ENCODE measurements around the gene GHRH. TPM values are rescaled to one million over a fixed set of nuclear protein-coding genes. Genes with fewer than 3 reads are reported as not detected.
A peak's percentile ranks its signal among the peaks of the same experiment; 100 is the strongest.

Gene GHRH
- total RNA-seq, 2 experiments from 2014 or later: not detected

- no peak for DNase-seq
- peaks cover 14% of the 10 kb centered on the region for H3K4me1 ChIP-seq (ENCODE audit: insufficient read depth, low read length)
- H3K36me3 Mint-ChIP-seq (ENCODE audit: low read depth): peaks cover 53% of the 10 kb centered on the region
- no peaks in the 10 kb centered on the region for H3K9me3 Mint-ChIP-seq
- no peak for TF ChIP-seq CTCF (IDR thresholded peaks at IDR 0.05)
- ATAC-seq (ENCODE audit: poor library complexity): no peak
- peaks cover 19% of the 10 kb centered on the region for H3K36me3 ChIP-seq (ENCODE audit: insufficient read depth, low read length)
- peaks cover 62% of the 10 kb centered on the region for H3K4me1 Mint-ChIP-seq (ENCODE audit: low read depth)
- H3K4me3 Mint-ChIP-seq: no peak overlapping the region
- CTCF ChIA-PET: no interaction called here
- no peaks in the 10 kb centered on the region for H3K27me3 Mint-ChIP-seq
- intact Hi-C loops (cut with DNase I, micrococcal nuclease): loop anchor here in 1 of 2 experiments (10.0 kb wide), 1 partner anchor 1139 kb away; the partner anchor contains the start of gene SNHG17
- no peak overlapping the region for H3K27ac ChIP-seq (ENCODE audit: low read depth in 1 of 2, low read length in 2 of 2)
- H3K27me3 ChIP-seq (ENCODE audit: control insufficient read depth in 1 of 2, insufficient read depth in 2 of 2, low read length in 2 of 2): no peaks in the 10 kb centered on the region
- no peak overlapping the region for H3K27ac Mint-ChIP-seq
- POLR2A ChIA-PET: no interaction called here
- no peak overlapping the region for H3K4me3 ChIP-seq (ENCODE audit: low read length)
- no peaks in the 10 kb centered on the region for H3K9me3 ChIP-seq (ENCODE audit: control insufficient read depth in 1 of 2, insufficient read depth in 1 of 2, low read length in 2 of 2)
These were observed 34.0 kb upstream of the GHRH start for GRCh38 chr20:37295595-37295994.

GRCh38 chr20:37295001-37295400 is 33.4 kb upstream of the GHRH start:
- Histone ChIP-seq H3K4me1 (ENCODE audit: insufficient read depth, low read length) (peaks cover 20% of the 10 kb centered on the region), H3K27me3 (ENCODE audit: control insufficient read depth in 1 of 2, insufficient read depth in 2 of 2, low read length in 2 of 2) (no peaks in the 10 kb centered on the region), H3K4me3 (ENCODE audit: low read length) (no peak overlapping the region), H3K9me3 (ENCODE audit: control insufficient read depth in 1 of 2, insufficient read depth in 1 of 2, low read length in 2 of 2) (no peaks in the 10 kb centered on the region), H3K36me3 (ENCODE audit: insufficient read depth, low read length) (peaks cover 13% of the 10 kb centered on the region), H3K27ac (ENCODE audit: low read depth in 1 of 2, low read length in 2 of 2) (no peak overlapping the region)
- H3K4me1 Mint-ChIP-seq (ENCODE audit: low read depth): peaks cover 61% of the 10 kb centered on the region
- ATAC-seq (ENCODE audit: poor library complexity) (no peak), DNase-seq (peak in 2 of 14 experiments; percentile 34 to 54)
- ChIA-PET CTCF (no interaction called here), POLR2A (no interaction called here)
- H3K27me3 Mint-ChIP-seq: no peaks in the 10 kb centered on the region
- H3K9me3 Mint-ChIP-seq: no peaks in the 10 kb centered on the region
- H3K27ac Mint-ChIP-seq: no peak overlapping the region
- intact Hi-C loops (cut with DNase I, micrococcal nuclease): loop anchor here in 1 of 2 experiments (10.0 kb wide), 1 partner anchor 1140 kb away; the partner anchor contains the start of gene SNHG17
- H3K4me3 Mint-ChIP-seq: no peak overlapping the region
- peaks cover 47% of the 10 kb centered on the region for H3K36me3 Mint-ChIP-seq (ENCODE audit: low read depth)
- no peak for TF ChIP-seq CTCF (IDR thresholded peaks at IDR 0.05)

GRCh38 chr20:37294262-37294981 is 32.8 kb upstream of the GHRH start:
- Histone ChIP-seq H3K27ac (ENCODE audit: low read depth in 1 of 2, low read length in 2 of 2) (no peak overlapping the region), H3K4me1 (ENCODE audit: insufficient read depth, low read length) (peaks cover 23% of the 10 kb centered on the region), H3K27me3 (ENCODE audit: control insufficient read depth in 1 of 2, insufficient read depth in 2 of 2, low read length in 2 of 2) (no peaks in the 10 kb centered on the region), H3K36me3 (ENCODE audit: insufficient read depth, low read length) (peaks cover 9% of the 10 kb centered on the region), H3K4me3 (ENCODE audit: low read length) (no peak overlapping the region), H3K9me3 (ENCODE audit: control insufficient read depth in 1 of 2, insufficient read depth in 1 of 2, low read length in 2 of 2) (no peaks in the 10 kb centered on the region)
- intact Hi-C loops (cut with DNase I, micrococcal nuclease): loop anchor here in 1 of 2 experiments (5.0 to 10.0 kb wide), 3 partner anchors 53 to 1140 kb away; partner anchors contain the start of genes SNHG17 and SRC
- Mint-ChIP-seq H3K36me3 (ENCODE audit: low read depth) (peaks cover 44% of the 10 kb centered on the region), H3K4me1 (ENCODE audit: low read depth) (peaks cover 62% of the 10 kb centered on the region), H3K27ac (no peak overlapping the region), H3K9me3 (no peaks in the 10 kb centered on the region), H3K4me3 (no peak overlapping the region), H3K27me3 (no peaks in the 10 kb centered on the region)
- ATAC-seq (ENCODE audit: poor library complexity): no peak
- ChIA-PET POLR2A (no interaction called here), CTCF (no interaction called here)
- DNase-seq: peak in 2 of 14 experiments; percentile 31 to 43
- no peak for TF ChIP-seq CTCF (IDR thresholded peaks at IDR 0.05)

Data from CD4-positive, alpha-beta T cell (primary cell).